Peyer's patch (tissue), 4 donors: ENCODE data around the gene ERVK3-1. TPM values are rescaled to one million over a fixed set of nuclear protein-coding genes. Genes with fewer than 3 reads are reported as not detected.
"Not testable (repeated sequence)": the region's sequence is repeated elsewhere in the genome, so short reads cannot be mapped to it uniquely, and the experiment has no call there.

Source experiments
- DNase-seq, 3 donors: peaks; one replicate each; pipeline ENCODE4 v3.0.0-alpha.2; 2017 to 2019
- H3K27ac ChIP-seq, 4 donors: fragments of 200-600 bp; sonication (generic); one replicate each; pipeline ENCODE4 v1.5.1; 2016 to 2019
- H3K27me3 ChIP-seq, 2 donors: fragments of 200-600 bp; sonication (generic); one replicate each; pipeline ENCODE4 v1.5.1; 2019
- H3K36me3 ChIP-seq, 3 donors: fragments of 200-600 bp; sonication (generic); one replicate each; pipeline ENCODE4 v1.5.1; 2016 to 2019
- H3K4me1 ChIP-seq, 4 donors: fragments of 200-600 bp; sonication (generic); one replicate each; pipeline ENCODE4 v1.5.1; 2016 to 2019
- H3K4me3 ChIP-seq, 4 donors: fragments of 200-600 bp; sonication (generic); 1 replicate in 3 of 4; 2 replicates in 1 of 4; pipeline ENCODE4 v1.5.1; 2016 to 2019; ENCODE audit warnings: mild to moderate bottlenecking in 1 of 4
- H3K9me3 ChIP-seq, 4 donors: fragments of 200-600 bp; sonication (generic); one replicate each; pipeline ENCODE4 v1.5.1; 2016 to 2019; ENCODE audit warnings: mild to moderate bottlenecking in 1 of 4
- POLR2A ChIP-seq, 2 donors: fragments of 450-650 bp; IDR thresholded peaks; one replicate each; pipeline ENCODE4 v1.5.1; 2017; ENCODE audit warnings: antibody characterized with exemption in 2 of 2, mild to moderate bottlenecking in 2 of 2, moderate library complexity in 2 of 2
- total RNA-seq, 4 donors: library from RNA; depleted of rRNA; stranded (reverse); fragments of >200 nt; gene quantifications; one replicate each; pipeline ENCODE4 v1.1.0, GENCODE V29; 2016
- TF ChIP-seq, protein P1 (sequence below), 6 experiments: fragments of 450-650 bp in 4 of 6; fragments of 200-600 bp in 2 of 6; sonication (generic) in 1 of 6; IDR thresholded peaks; one replicate each; pipeline ENCODE4 v1.5.1; 2017 to 2019; ENCODE audit warnings: antibody characterized with exemption in 6 of 6, mild to moderate bottlenecking in 3 of 6, moderate library complexity in 1 of 6

ERVK3-1 gene
- total RNA-seq, 4 donors from 2014 or later: 41.3 to 54.2 (median 47.2) TPM

DNA sequence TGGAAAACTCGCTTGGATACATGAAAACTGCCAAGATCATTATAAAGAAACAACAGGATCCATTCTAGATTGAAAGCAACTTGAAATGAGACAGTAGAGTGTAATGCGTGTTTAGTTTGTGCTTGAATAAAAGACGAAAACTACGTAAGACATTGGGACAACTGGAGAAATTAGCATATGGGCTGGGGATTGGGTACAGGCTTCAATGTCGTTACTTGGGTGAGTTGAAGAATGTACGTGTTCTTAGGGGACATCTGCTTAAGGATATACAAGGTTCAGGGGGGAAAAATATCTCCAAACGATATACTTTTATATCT, 471 bp upstream of the ERVK3-1 start:
- H3K4me3 ChIP-seq: peak overlapping the region; percentile 69 to 90 (median 78)
- no peak for TF ChIP-seq POLR2A (IDR thresholded peaks at IDR 0.05)
- H3K4me1 ChIP-seq: peaks cover 0 to 12% (median 2%) of the 10 kb centered on the region in 4 donors
- H3K27ac ChIP-seq: peak overlapping the region; percentile 87 to 96 (median 88)
- DNase-seq: no peak
- no peaks in the 10 kb centered on the region for H3K27me3 ChIP-seq
- peaks cover 0 to 40% (median 0%) of the 10 kb centered on the region in 3 donors for H3K36me3 ChIP-seq
- H3K9me3 ChIP-seq: no peaks in the 10 kb centered on the region

- TF ChIP-seq POLR2A (IDR thresholded peaks at IDR 0.05): no peak
- TF ChIP-seq, protein P1, sequence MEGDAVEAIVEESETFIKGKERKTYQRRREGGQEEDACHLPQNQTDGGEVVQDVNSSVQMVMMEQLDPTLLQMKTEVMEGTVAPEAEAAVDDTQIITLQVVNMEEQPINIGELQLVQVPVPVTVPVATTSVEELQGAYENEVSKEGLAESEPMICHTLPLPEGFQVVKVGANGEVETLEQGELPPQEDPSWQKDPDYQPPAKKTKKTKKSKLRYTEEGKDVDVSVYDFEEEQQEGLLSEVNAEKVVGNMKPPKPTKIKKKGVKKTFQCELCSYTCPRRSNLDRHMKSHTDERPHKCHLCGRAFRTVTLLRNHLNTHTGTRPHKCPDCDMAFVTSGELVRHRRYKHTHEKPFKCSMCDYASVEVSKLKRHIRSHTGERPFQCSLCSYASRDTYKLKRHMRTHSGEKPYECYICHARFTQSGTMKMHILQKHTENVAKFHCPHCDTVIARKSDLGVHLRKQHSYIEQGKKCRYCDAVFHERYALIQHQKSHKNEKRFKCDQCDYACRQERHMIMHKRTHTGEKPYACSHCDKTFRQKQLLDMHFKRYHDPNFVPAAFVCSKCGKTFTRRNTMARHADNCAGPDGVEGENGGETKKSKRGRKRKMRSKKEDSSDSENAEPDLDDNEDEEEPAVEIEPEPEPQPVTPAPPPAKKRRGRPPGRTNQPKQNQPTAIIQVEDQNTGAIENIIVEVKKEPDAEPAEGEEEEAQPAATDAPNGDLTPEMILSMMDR (IDR thresholded peaks at IDR 0.05): no peak
- H3K4me3 ChIP-seq: peak overlapping the region; percentile 69 to 90 (median 78)
- peaks cover 0 to 12% (median 2%) of the 10 kb centered on the region in 4 donors for H3K4me1 ChIP-seq
- H3K9me3 ChIP-seq: no peaks in the 10 kb centered on the region
- peak overlapping the region; percentile 87 to 96 (median 88) for H3K27ac ChIP-seq
- H3K36me3 ChIP-seq: peaks cover 0 to 37% (median 0%) of the 10 kb centered on the region in 3 donors
- peak; percentile 17 to 49 (median 47) for DNase-seq
- H3K27me3 ChIP-seq: no peaks in the 10 kb centered on the region
Measured at GRCh38 chr19:58305932-58306323, 751 bp downstream of the ERVK3-1 start.

DNA sequence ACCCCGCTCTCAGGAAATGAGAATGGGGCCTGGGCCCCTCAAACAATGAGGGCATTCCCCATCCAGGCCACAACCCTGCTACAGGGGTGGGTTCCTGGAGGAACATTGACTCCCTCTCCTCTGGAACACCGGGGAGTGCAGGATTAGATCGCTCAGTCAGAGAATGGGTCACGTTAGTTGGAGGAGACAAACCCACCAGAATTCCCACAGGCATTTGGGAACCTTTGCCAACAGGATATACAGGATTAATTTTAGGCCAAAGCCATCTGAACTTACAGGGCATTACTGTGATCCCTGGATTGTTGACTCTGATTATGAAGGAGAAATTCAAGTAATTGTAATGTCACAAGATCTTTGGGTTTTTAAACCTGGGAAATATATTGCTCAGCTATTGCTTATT, 2.6 kb downstream of the ERVK3-1 start:
- Histone ChIP-seq H3K9me3 (no peaks in the 10 kb centered on the region), H3K27me3 (no peaks in the 10 kb centered on the region), H3K4me3 (no peak overlapping the region), H3K27ac (no peak overlapping the region), H3K4me1 (peaks cover 0 to 12% (median 2%) of the 10 kb centered on the region in 4 donors), H3K36me3 (peaks cover 0 to 53% (median 4%) of the 10 kb centered on the region in 3 donors)
- DNase-seq: no peak
- TF ChIP-seq, protein P1 (IDR thresholded peaks at IDR 0.05): no peak
- no peak for TF ChIP-seq POLR2A (IDR thresholded peaks at IDR 0.05)

GRCh38 chr19:58310685-58311084, 5.5 kb downstream of the ERVK3-1 start:
- H3K27ac ChIP-seq, H3K9me3 ChIP-seq, H3K4me3 ChIP-seq, H3K27me3 ChIP-seq: not testable (repeated sequence)
- TF ChIP-seq, protein P1 (IDR thresholded peaks at IDR 0.05): peak in 2 of 6 experiments; percentile 28 to 31
- peaks cover 0 to 77% (median 4%) of the 10 kb centered on the region in 3 donors for H3K36me3 ChIP-seq
- peaks cover 0 to 12% (median 2%) of the 10 kb centered on the region in 4 donors for H3K4me1 ChIP-seq
- DNase-seq: peak in 1 of 3 donors; percentile 49

- Histone ChIP-seq H3K27ac (no peak overlapping the region), H3K36me3 (peaks cover 0 to 79% (median 4%) of the 10 kb centered on the region in 3 donors), H3K4me3 (no peak overlapping the region), H3K4me1 (peaks cover 0 to 5% (median 0%) of the 10 kb centered on the region in 4 donors), H3K27me3 (no peaks in the 10 kb centered on the region), H3K9me3 (no peaks in the 10 kb centered on the region)
- no peak for TF ChIP-seq POLR2A (IDR thresholded peaks at IDR 0.05)
- TF ChIP-seq, protein P1 (IDR thresholded peaks at IDR 0.05): no peak
- no peak for DNase-seq
Measured at GRCh38 chr19:58311345-58311865, 6.2 kb downstream of the ERVK3-1 start.

GRCh38 chr19:58315580-58315979, 10.4 kb downstream of the ERVK3-1 start:
- no peaks in the 10 kb centered on the region for H3K9me3 ChIP-seq
- peaks cover 0 to 42% (median 4%) of the 10 kb centered on the region in 3 donors for H3K36me3 ChIP-seq
- H3K27ac ChIP-seq: no peak overlapping the region
- no peaks in the 10 kb centered on the region for H3K27me3 ChIP-seq
- no peaks in the 10 kb centered on the region for H3K4me1 ChIP-seq
- H3K4me3 ChIP-seq: no peak overlapping the region
- TF ChIP-seq, protein P1 (IDR thresholded peaks at IDR 0.05): no peak
- peak in 1 of 3 donors; percentile 26 for DNase-seq
